NCI-H1048 (cell line): Measurements from ENCODE around the gene TBC1D8B.

Source experiments
- DNase-seq: peaks from one replicate; lab custom pipeline; 2025; lab: John Stamatoyannopoulos, UW

TBC1D8B gene

GRCh38 chrX:106898462-106898861, 96.0 kb downstream of the TBC1D8B start:
- no peak for DNase-seq

GRCh38 chrX:106899276-106899675, 96.8 kb downstream of the TBC1D8B start:
- no peak for DNase-seq

- DNase-seq = no peak
Observed at GRCh38 chrX:106899841-106900240, 97.4 kb downstream of the TBC1D8B start.

GRCh38 chrX:106901341-106901740, 98.9 kb downstream of the TBC1D8B start:
- no peak for DNase-seq

DNA sequence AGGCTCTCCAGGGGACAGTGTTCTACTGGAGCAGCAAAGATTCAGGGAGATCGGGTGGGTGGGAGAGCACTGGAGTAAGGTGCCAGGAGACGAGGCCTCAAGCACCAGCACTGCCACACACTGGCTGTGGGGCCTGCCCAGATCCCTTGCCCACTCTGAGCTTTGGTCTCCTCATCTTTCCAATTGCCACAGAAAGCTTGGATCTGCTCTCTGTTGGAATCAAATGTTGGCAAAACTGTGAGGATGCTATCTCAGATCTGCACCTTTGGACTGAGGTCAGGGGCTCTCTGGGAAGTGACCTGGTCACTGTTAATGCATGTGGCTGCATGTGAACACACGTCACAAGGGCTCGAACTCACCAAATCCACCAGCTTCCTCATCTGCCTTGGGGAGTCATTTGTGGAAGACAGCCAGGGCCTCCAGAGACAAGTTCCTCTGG, 99.3 kb downstream of the TBC1D8B start:
- DNase-seq = no peak

GRCh38 chrX:106902684-106903083, 100.2 kb downstream of the TBC1D8B start:
- no peak for DNase-seq

- DNase-seq = no peak
Observed at GRCh38 chrX:106903291-106903824, 100.9 kb downstream of the TBC1D8B start, which contains the start of gene RIPPLY1. TSS of gene RIPPLY1 (minus strand) at chrX:106903341. CDS start at chrX:106903287, 54 bp downstream.

- no peak for DNase-seq
Observed at GRCh38 chrX:106903856-106904528, 101.5 kb downstream of the TBC1D8B start.

DNA sequence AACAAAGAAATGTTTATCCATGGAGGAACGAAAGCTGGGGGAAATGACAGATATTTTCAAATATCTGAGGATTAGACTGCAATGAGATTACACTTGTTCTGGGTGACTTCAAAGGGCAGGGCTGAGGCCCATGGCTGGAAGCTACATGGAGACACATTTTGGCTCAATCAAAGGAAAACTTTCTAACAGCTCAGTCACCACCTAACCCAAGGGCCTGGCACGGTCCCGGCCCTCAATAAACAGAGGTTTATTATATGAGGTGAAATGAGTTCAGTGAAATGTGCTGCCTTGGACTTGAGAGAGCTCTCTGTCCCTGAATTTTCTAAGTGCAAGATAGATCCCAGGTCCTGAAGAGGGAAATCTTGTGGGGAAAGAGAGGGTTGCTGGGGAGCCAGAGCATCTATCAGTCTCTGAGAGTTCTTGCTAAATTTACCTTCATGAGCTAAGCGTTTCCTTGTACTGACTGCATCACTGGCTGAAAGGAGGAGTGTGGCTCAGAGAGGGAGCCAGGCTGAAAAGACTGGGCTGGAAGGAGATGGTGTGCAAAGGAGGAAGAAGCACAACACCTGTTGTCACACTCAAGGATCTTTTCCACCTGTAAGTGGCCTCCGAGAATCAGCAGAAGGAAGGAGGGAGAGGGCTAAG, 102.7 kb downstream of the TBC1D8B start:
- no peak for DNase-seq

- no peak for DNase-seq
Observed at GRCh38 chrX:106906361-106906760, 103.9 kb downstream of the TBC1D8B start.

GRCh38 chrX:106912864-106913263, 110.4 kb downstream of the TBC1D8B start:
- DNase-seq = no peak

GRCh38 chrX:106917830-106918500, 115.5 kb downstream of the TBC1D8B start:
- no peak for DNase-seq

DNA sequence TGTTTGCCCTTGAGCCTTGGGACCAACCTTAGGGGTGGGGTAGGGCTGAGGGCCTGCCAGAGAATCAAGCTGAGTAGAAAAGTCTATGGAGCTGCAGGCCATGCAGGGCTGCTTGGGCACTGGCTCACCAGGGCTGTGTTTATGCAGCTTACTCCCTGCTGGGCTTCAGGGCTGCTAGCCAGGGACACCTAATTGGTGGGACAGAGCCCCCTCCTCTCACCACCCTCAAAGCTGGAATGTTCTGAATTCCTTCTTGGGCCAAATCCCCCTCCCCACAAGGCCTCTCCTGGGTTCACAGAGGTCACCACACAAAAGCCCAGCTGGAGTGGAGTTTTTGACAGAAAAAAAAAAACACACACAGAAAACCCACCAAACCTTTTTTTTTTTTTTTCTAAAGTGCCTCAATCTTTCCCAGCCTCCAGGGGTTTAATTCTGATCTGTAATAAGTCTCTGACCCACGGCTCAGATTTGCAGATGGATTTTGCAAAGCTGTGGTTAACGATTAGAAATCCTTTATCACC, 117.5 kb downstream of the TBC1D8B start, which contains the start of gene CLDN2:
TSS of gene CLDN2 (plus strand) at position 471 of the 521 bp plus-strand sequence. CDS start 7,827 bp downstream, outside the sequence.
- no peak for DNase-seq

- no peak for DNase-seq
Observed at GRCh38 chrX:106921637-106922036, 119.2 kb downstream of the TBC1D8B start.
